ENCODE data around the gene ANKRD16.

Gene ANKRD16

DNA sequence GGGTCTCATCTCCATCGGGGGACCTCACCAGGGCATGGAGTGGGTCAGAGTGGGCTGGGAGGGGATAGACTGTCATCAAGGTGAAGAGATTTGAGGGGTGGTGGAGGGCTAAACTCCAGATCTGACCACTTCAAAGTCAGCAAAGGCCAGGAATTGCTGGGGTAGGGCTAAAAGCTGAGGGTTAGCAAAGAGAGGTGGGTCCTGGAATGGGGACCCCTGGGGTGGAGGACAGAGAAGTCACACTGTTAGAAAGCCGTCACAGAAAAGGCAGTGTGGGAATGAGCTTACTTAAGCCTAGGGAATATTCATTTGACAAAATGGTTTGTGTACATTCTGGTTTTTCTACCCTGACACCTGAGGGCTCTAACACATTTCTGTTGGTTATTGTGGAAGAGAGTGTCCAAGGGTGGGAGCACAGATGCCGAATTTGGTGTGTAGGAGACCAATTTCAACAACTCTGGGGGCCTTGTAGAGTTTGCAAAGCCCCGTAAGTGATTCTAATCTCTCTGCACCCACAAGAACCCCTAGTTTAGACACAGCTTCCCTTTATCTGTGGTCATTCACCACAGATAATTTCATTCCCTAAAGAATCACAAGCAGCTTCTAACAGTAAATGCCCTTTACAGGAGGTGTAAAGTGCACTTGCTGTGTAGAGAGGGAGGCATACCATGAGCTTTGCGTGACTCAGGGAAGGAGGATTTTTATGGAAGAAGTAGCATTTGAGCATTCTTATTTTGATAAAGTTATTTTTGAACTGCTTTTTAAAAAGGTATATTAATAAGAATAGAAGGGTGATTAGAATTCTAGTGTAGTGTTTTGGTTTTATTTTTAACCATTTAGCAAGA lies 6.7 kb upstream of the ANKRD16 start:
- Histone ChIP-seq H3K18ac (ENCODE audit: low read length) (no peak overlapping the region), H2AFZ (ENCODE audit: low read length) (no peak overlapping the region), H3K36me3 (replicated peaks in 1 of 2; ENCODE audit: control insufficient read depth in 2 of 2, insufficient read depth in 2 of 2, low read length in 2 of 2) (peaks cover 17 to 62% of the 10 kb centered on the region in 2 donors), H2AK5ac (ENCODE audit: low read depth, low read length) (no peak overlapping the region), H3K9me3 (replicated peaks in 1 of 2; ENCODE audit: control insufficient read depth in 2 of 2, insufficient read depth in 1 of 2, low read depth in 1 of 2, low read length in 2 of 2) (peaks cover 2 to 13% of the 10 kb centered on the region in 2 donors), H4K8ac (ENCODE audit: low read depth, low read length) (no peak overlapping the region), H4K91ac (ENCODE audit: low read depth, low read length, poor library complexity) (no peak overlapping the region), H3K9ac (ENCODE audit: low read depth, low read length, poor library complexity) (no peak overlapping the region), H3K14ac (ENCODE audit: low read length) (no peak overlapping the region), H2BK12ac (ENCODE audit: low read length) (no peak overlapping the region), H2BK5ac (ENCODE audit: low read length) (no peak overlapping the region), H3K79me1 (ENCODE audit: low read depth, low read length) (peaks cover 7% of the 10 kb centered on the region), H2BK120ac (ENCODE audit: low read depth, low read length) (no peak overlapping the region), H2BK15ac (ENCODE audit: low read length) (no peak overlapping the region), H3K23ac (ENCODE audit: low read depth, low read length, poor library complexity) (no peak overlapping the region), H3K4me3 (ENCODE audit: low read length in 2 of 2) (no peak overlapping the region), H3K4me1 (ENCODE audit: control insufficient read depth in 2 of 2, insufficient read depth in 1 of 2, low read depth in 1 of 2, low read length in 2 of 2) (peaks cover 0 to 5% of the 10 kb centered on the region in 2 donors), H3K27me3 (ENCODE audit: control insufficient read depth in 3 of 3, insufficient read depth in 3 of 3, low read depth in 1 of 3, low read length in 3 of 3) (no peaks in the 10 kb centered on the region), H3K4ac (ENCODE audit: low read length) (no peak overlapping the region), H3K4me2 (ENCODE audit: insufficient read depth, low read length, poor library complexity, severe bottlenecking) (no peak overlapping the region), H3K27ac (replicated peaks; ENCODE audit: low read length) (no peak overlapping the region)
- WGBS, 2 donors (ENCODE audit: extremely low coverage in 2 of 2, insufficient read length in 2 of 2, insufficient replicate concordance in 1 of 2) = no CpG with 5 or more reads among the region's 5 CpGs
- DNase-seq (ENCODE audit: low spot score) = no peak

DNA sequence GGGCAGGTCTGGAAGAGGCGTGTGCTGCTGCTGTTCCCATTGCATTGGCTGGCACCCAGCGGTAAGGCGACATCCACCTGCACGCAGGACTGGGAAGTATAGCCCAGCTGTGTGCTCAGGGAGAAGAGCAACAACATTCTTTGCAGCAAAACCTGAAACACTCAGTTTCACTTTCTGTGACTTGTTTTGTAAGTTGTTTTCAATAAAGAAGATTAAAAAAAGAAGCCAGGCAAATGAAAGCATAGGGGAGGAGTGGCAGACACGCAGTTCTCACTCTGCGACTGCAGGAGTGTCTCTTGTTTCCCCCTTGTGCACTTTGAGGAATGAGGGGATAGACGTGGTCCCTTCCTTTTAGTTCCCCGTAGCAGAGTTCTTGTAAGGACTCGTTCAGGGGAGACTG lies 6.1 kb upstream of the ANKRD16 start:
- Histone ChIP-seq H3K14ac (ENCODE audit: low read length) (no peak overlapping the region), H2AK5ac (ENCODE audit: low read depth, low read length) (no peak overlapping the region), H4K8ac (ENCODE audit: low read depth, low read length) (no peak overlapping the region), H2AFZ (ENCODE audit: low read length) (no peak overlapping the region), H3K4me3 (ENCODE audit: low read length in 2 of 2) (no peak overlapping the region), H2BK12ac (ENCODE audit: low read length) (no peak overlapping the region), H2BK120ac (ENCODE audit: low read depth, low read length) (no peak overlapping the region), H3K36me3 (replicated peaks in 1 of 2; ENCODE audit: control insufficient read depth in 2 of 2, insufficient read depth in 2 of 2, low read length in 2 of 2) (peaks cover 17 to 66% of the 10 kb centered on the region in 2 donors), H3K27ac (replicated peaks; ENCODE audit: low read length) (no peak overlapping the region), H2BK5ac (ENCODE audit: low read length) (no peak overlapping the region), H3K27me3 (ENCODE audit: control insufficient read depth in 3 of 3, insufficient read depth in 3 of 3, low read depth in 1 of 3, low read length in 3 of 3) (no peaks in the 10 kb centered on the region), H3K4me1 (ENCODE audit: control insufficient read depth in 2 of 2, insufficient read depth in 1 of 2, low read depth in 1 of 2, low read length in 2 of 2) (peaks cover 2 to 8% of the 10 kb centered on the region in 2 donors), H2BK15ac (ENCODE audit: low read length) (no peak overlapping the region), H3K9ac (ENCODE audit: low read depth, low read length, poor library complexity) (no peak overlapping the region), H3K18ac (ENCODE audit: low read length) (no peak overlapping the region), H3K4ac (ENCODE audit: low read length) (no peak overlapping the region), H3K4me2 (ENCODE audit: insufficient read depth, low read length, poor library complexity, severe bottlenecking) (no peak overlapping the region), H3K23ac (ENCODE audit: low read depth, low read length, poor library complexity) (no peak overlapping the region), H4K91ac (ENCODE audit: low read depth, low read length, poor library complexity) (no peak overlapping the region), H3K79me1 (ENCODE audit: low read depth, low read length) (peaks cover 7% of the 10 kb centered on the region), H3K9me3 (replicated peaks in 1 of 2; ENCODE audit: control insufficient read depth in 2 of 2, insufficient read depth in 1 of 2, low read depth in 1 of 2, low read length in 2 of 2) (peaks cover 2 to 13% of the 10 kb centered on the region in 2 donors)
- no CpG with 5 or more reads among the region's 9 CpGs for WGBS, 2 donors (ENCODE audit: extremely low coverage in 2 of 2, insufficient read length in 2 of 2, insufficient replicate concordance in 1 of 2)
- DNase-seq (ENCODE audit: low spot score) = no peak

DNA sequence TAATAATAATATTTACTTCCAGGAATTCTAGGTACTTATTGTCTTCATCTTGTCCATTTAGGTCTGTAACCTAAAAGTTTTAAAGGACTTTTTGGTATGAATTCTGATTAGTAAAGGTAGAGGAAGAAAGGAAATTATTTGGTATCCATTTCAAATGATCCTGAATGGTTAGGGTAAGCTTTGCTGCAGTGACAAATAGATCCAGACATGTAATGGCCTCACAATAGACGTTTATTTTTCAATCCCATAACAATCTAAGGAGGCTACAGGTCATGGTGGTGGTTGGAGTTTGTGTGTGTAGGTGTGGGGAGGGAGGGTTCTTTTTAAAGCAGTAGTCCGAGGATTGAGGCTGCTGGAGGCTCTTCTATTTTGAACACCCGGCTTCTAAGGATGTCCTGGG lies 5.7 kb upstream of the ANKRD16 start:
- Histone ChIP-seq H3K9ac (ENCODE audit: low read depth, low read length, poor library complexity) (no peak overlapping the region), H3K27ac (replicated peaks; ENCODE audit: low read length) (no peak overlapping the region), H4K91ac (ENCODE audit: low read depth, low read length, poor library complexity) (no peak overlapping the region), H3K14ac (ENCODE audit: low read length) (no peak overlapping the region), H2BK120ac (ENCODE audit: low read depth, low read length) (no peak overlapping the region), H3K36me3 (replicated peaks in 1 of 2; ENCODE audit: control insufficient read depth in 2 of 2, insufficient read depth in 2 of 2, low read length in 2 of 2) (peaks cover 17 to 66% of the 10 kb centered on the region in 2 donors), H2BK15ac (ENCODE audit: low read length) (no peak overlapping the region), H3K27me3 (ENCODE audit: control insufficient read depth in 3 of 3, insufficient read depth in 3 of 3, low read depth in 1 of 3, low read length in 3 of 3) (no peaks in the 10 kb centered on the region), H4K8ac (ENCODE audit: low read depth, low read length) (no peak overlapping the region), H3K18ac (ENCODE audit: low read length) (no peak overlapping the region), H2BK12ac (ENCODE audit: low read length) (no peak overlapping the region), H3K4ac (ENCODE audit: low read length) (no peak overlapping the region), H2AK5ac (ENCODE audit: low read depth, low read length) (no peak overlapping the region), H3K9me3 (replicated peaks in 1 of 2; ENCODE audit: control insufficient read depth in 2 of 2, insufficient read depth in 1 of 2, low read depth in 1 of 2, low read length in 2 of 2) (peaks cover 2 to 13% of the 10 kb centered on the region in 2 donors), H2AFZ (ENCODE audit: low read length) (no peak overlapping the region), H2BK5ac (ENCODE audit: low read length) (no peak overlapping the region), H3K23ac (ENCODE audit: low read depth, low read length, poor library complexity) (no peak overlapping the region), H3K79me1 (ENCODE audit: low read depth, low read length) (peaks cover 11% of the 10 kb centered on the region), H3K4me1 (ENCODE audit: control insufficient read depth in 2 of 2, insufficient read depth in 1 of 2, low read depth in 1 of 2, low read length in 2 of 2) (peaks cover 2 to 10% of the 10 kb centered on the region in 2 donors), H3K4me2 (ENCODE audit: insufficient read depth, low read length, poor library complexity, severe bottlenecking) (no peak overlapping the region), H3K4me3 (ENCODE audit: low read length in 2 of 2) (no peak overlapping the region)
- no CpG with 5 or more reads among the region's 3 CpGs for WGBS, 2 donors (ENCODE audit: extremely low coverage in 2 of 2, insufficient read length in 2 of 2, insufficient replicate concordance in 1 of 2)
- DNase-seq (ENCODE audit: low spot score) = no peak

DNA sequence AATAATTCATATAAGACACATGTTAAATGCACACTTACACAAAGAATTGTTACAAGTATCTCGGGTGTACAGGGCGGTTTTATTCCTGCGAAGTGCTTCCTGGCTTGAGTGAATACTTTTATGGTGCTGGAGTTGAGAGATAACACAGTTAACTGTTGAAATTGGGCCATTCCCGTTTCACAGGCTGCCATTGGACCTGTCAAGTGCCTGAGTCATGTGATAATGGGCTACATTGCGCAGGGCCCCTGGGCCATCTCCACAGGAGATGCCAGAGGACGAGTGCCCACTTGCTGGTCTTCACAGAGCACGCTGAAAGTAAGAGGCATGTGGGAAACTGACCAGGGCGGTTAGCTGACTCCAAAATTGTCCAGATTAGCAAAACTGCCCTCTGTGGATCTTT lies 5.2 kb upstream of the ANKRD16 start:
- Histone ChIP-seq H2AFZ (ENCODE audit: low read length) (no peak overlapping the region), H3K23ac (ENCODE audit: low read depth, low read length, poor library complexity) (no peak overlapping the region), H2BK12ac (ENCODE audit: low read length) (no peak overlapping the region), H3K9me3 (replicated peaks in 1 of 2; ENCODE audit: control insufficient read depth in 2 of 2, insufficient read depth in 1 of 2, low read depth in 1 of 2, low read length in 2 of 2) (peaks cover 2 to 13% of the 10 kb centered on the region in 2 donors), H3K79me1 (ENCODE audit: low read depth, low read length) (peaks cover 8% of the 10 kb centered on the region), H2BK120ac (ENCODE audit: low read depth, low read length) (no peak overlapping the region), H2BK15ac (ENCODE audit: low read length) (no peak overlapping the region), H3K36me3 (replicated peaks in 1 of 2; ENCODE audit: control insufficient read depth in 2 of 2, insufficient read depth in 2 of 2, low read length in 2 of 2) (peaks cover 17 to 66% of the 10 kb centered on the region in 2 donors), H4K8ac (ENCODE audit: low read depth, low read length) (no peak overlapping the region), H3K18ac (ENCODE audit: low read length) (no peak overlapping the region), H3K4ac (ENCODE audit: low read length) (no peak overlapping the region), H2BK5ac (ENCODE audit: low read length) (no peak overlapping the region), H3K4me1 (ENCODE audit: control insufficient read depth in 2 of 2, insufficient read depth in 1 of 2, low read depth in 1 of 2, low read length in 2 of 2) (peaks cover 2 to 10% of the 10 kb centered on the region in 2 donors), H3K27ac (replicated peaks; ENCODE audit: low read length) (no peak overlapping the region), H3K9ac (ENCODE audit: low read depth, low read length, poor library complexity) (no peak overlapping the region), H3K14ac (ENCODE audit: low read length) (no peak overlapping the region), H3K27me3 (ENCODE audit: control insufficient read depth in 3 of 3, insufficient read depth in 3 of 3, low read depth in 1 of 3, low read length in 3 of 3) (no peaks in the 10 kb centered on the region), H3K4me2 (ENCODE audit: insufficient read depth, low read length, poor library complexity, severe bottlenecking) (no peak overlapping the region), H3K4me3 (ENCODE audit: low read length in 2 of 2) (no peak overlapping the region), H4K91ac (ENCODE audit: low read depth, low read length, poor library complexity) (no peak overlapping the region), H2AK5ac (ENCODE audit: low read depth, low read length) (no peak overlapping the region)
- whole genome bisulfite sequencing, 2 donors (ENCODE audit: extremely low coverage in 2 of 2, insufficient read length in 2 of 2, insufficient replicate concordance in 1 of 2) = no CpG with 5 or more reads among the region's 8 CpGs
- DNase-seq (ENCODE audit: low spot score) = no peak
